ENCODE results near the gene HOXD11.

GRCh38 chr2:176072292-176072669, 34.8 kb upstream of the HOXD11 start:
- TF ChIP-seq CTCF (IDR thresholded peaks at IDR 0.05), result no peak
- no peak for TF ChIP-seq POLR2A (IDR thresholded peaks at IDR 0.05)

All from body of pancreas (tissue), 4 donors.